Measurements from ENCODE around the gene URB2. TPM values are rescaled to one million over a fixed set of nuclear protein-coding genes. Genes with fewer than 3 reads are reported as not detected.

URB2 gene
- total and polyA plus RNA-seq, 2 donors (not counting 3 experiments of a cell fraction or from before 2014, with no cell fraction given), result 4.7 to 12.4 TPM

DNA sequence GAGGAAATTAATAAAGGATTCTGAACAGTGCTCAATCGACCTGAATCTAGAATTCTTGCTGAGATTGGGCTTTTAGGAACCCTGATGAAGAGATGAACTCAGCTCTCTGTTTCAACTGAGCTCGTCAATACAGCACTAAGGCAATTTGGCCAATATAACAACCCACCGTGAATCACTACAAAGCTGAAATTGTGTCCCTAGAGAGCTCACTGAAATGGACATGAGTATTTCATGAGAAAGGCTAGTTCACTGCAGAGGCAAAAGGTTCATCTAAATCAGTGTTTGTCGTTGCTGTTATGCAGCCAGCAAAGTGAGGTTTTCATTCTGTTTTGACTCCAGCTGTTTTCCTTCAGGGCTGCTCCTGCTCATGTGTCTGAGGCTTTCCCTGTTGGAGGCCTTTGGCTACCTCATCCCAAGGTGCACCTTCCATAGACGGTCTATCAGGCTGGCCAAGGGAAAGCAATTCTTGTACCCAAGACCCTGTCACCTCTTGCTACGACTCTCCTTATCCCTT is 83.5 kb downstream of the URB2 start:
- dilution Hi-C loops (cut with MboI; ENCODE audit: extremely low pct_ligation_motif_present, low sequenced_read_pairs) (no loop called here), intact Hi-C loops (cut with micrococcal nuclease) (no loop called here)
- ChIA-PET CTCF (interaction anchor here (1.2 to 1.4 kb wide), 2 partner anchors 9 to 506 kb away, joined by 3 to 5 read pairs; no protein-coding TSS in a partner anchor), POLR2A (no interaction called here)
- H3K4me1 ChIP-seq (ENCODE audit: control insufficient read depth, extremely low read depth, insufficient read depth, low read length), result no peaks in the 10 kb centered on the region
- FAIRE-seq (no peak), DNase-seq (ENCODE audit: low read depth, low spot score) (no peak)
- H3K4me3 ChIP-seq (replicated peaks in 1 of 3; ENCODE audit: insufficient read depth in 1 of 3, low read depth in 1 of 3, low read length in 3 of 3), result no peak overlapping the region
- no peaks in the 10 kb centered on the region for H3K9me1 ChIP-seq (replicated peaks; ENCODE audit: control insufficient read depth, extremely low read depth, insufficient read depth, low read length)
- H3K27me3 ChIP-seq (ENCODE audit: control insufficient read depth in 2 of 2, insufficient read depth in 2 of 2, low read length in 2 of 2), result no peaks in the 10 kb centered on the region
- H2AFZ ChIP-seq (ENCODE audit: low read depth, low read length), result no peak overlapping the region
- H3K4me2 ChIP-seq (ENCODE audit: insufficient read depth, low read length), result no peak overlapping the region
- H3K79me2 ChIP-seq (ENCODE audit: control insufficient read depth, insufficient read depth, low read length), result no peaks in the 10 kb centered on the region
- TF ChIP-seq MYC (IDR thresholded peaks at IDR 0.05; ENCODE audit: low read depth, low read length) (no peak), POLR2A (IDR thresholded peaks at IDR 0.05; ENCODE audit: low read depth, low read length) (no peak), FOS (IDR thresholded peaks at IDR 0.05; ENCODE audit: borderline replicate concordance, insufficient read depth, low read length) (no peak), POLR2AphosphoS5 (IDR thresholded peaks at IDR 0.05; ENCODE audit: insufficient read depth, low read depth, low read length) (no peak), GATA2 (IDR thresholded peaks at IDR 0.05; ENCODE audit: insufficient read depth, insufficient read length, low read depth, low read length) (no peak), JUN (IDR thresholded peaks at IDR 0.05; ENCODE audit: borderline replicate concordance, insufficient read depth, insufficient read length, low read depth) (no peak), EZH2 (IDR thresholded peaks at IDR 0.05; ENCODE audit: borderline replicate concordance, low read depth, low read length, severe bottlenecking) (no peak)
- TF ChIP-seq, protein P1, sequence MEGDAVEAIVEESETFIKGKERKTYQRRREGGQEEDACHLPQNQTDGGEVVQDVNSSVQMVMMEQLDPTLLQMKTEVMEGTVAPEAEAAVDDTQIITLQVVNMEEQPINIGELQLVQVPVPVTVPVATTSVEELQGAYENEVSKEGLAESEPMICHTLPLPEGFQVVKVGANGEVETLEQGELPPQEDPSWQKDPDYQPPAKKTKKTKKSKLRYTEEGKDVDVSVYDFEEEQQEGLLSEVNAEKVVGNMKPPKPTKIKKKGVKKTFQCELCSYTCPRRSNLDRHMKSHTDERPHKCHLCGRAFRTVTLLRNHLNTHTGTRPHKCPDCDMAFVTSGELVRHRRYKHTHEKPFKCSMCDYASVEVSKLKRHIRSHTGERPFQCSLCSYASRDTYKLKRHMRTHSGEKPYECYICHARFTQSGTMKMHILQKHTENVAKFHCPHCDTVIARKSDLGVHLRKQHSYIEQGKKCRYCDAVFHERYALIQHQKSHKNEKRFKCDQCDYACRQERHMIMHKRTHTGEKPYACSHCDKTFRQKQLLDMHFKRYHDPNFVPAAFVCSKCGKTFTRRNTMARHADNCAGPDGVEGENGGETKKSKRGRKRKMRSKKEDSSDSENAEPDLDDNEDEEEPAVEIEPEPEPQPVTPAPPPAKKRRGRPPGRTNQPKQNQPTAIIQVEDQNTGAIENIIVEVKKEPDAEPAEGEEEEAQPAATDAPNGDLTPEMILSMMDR (IDR thresholded peaks at IDR 0.05; ENCODE audit: extremely low read depth in 1 of 2, insufficient read depth in 1 of 2, low read depth in 1 of 2, low read length in 2 of 2), result no peak
- TF ChIP-seq, protein P2, sequence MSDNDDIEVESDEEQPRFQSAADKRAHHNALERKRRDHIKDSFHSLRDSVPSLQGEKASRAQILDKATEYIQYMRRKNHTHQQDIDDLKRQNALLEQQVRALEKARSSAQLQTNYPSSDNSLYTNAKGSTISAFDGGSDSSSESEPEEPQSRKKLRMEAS (IDR thresholded peaks at IDR 0.05; ENCODE audit: insufficient read depth, insufficient read length), result no peak
- no peaks in the 10 kb centered on the region for H3K36me3 ChIP-seq (ENCODE audit: control insufficient read depth in 2 of 2, extremely low read depth in 1 of 2, insufficient read depth in 2 of 2, low read length in 2 of 2)
- H4K20me1 ChIP-seq (replicated peaks; ENCODE audit: control insufficient read depth, extremely low read depth, insufficient read depth, low read length), result no peaks in the 10 kb centered on the region
- H3K9me3 ChIP-seq (replicated peaks; ENCODE audit: control insufficient read depth, insufficient read depth, low read length), result no peaks in the 10 kb centered on the region
- no peak overlapping the region for H3K9ac ChIP-seq (replicated peaks; ENCODE audit: extremely low read depth, insufficient read depth, low read length)
- no TSS peak for BruUV-seq (replicated peaks)
- H3K27ac ChIP-seq (ENCODE audit: insufficient read depth, low read depth, low read length), result no peak overlapping the region

Other genes with a start within 250 kb of the URB2 start
- gene ACTA1, start 192.2 kb upstream of the URB2 start, total RNA-seq, result 0.22 TPM in 1 of 2 replicates, not detected in the other
- gene ACTA1, start 192.2 kb upstream of the URB2 start, polyA plus RNA-seq, result 0.24 and 0.33 TPM in 2 replicates
- 35.9 and 43.2 TPM in 2 replicates for gene NUP133, start 117.9 kb upstream of the URB2 start, total RNA-seq
- 11.1 and 13.4 TPM in 2 replicates for gene NUP133, start 117.9 kb upstream of the URB2 start, polyA plus RNA-seq
- gene ABCB10, start 67.5 kb upstream of the URB2 start, total RNA-seq, result 19.4 and 19.8 TPM in 2 replicates
- gene ABCB10, start 67.5 kb upstream of the URB2 start, polyA plus RNA-seq, result 5.2 and 6.0 TPM in 2 replicates
- gene TAF5L, start 125 bp upstream of the URB2 start, total RNA-seq, result 20.3 and 24.8 TPM in 2 replicates
- 19.7 and 21.1 TPM in 2 replicates for gene TAF5L, start 125 bp upstream of the URB2 start, polyA plus RNA-seq

Data from endothelial cell of umbilical vein (primary cell).